GM23338 (cell line): ENCODE measurements around the gene ZNF536.

ENCODE experiments used
- CREB1 ChIP-seq: fragments of 250-450 bp; sonication (Bioruptor Pico); IDR thresholded peaks from 2 replicates; pipeline ENCODE4 v1.5.0; 2020; ENCODE audit warnings: low read depth, mild to moderate bottlenecking, moderate library complexity
- CTCF ChIP-seq, 2 experiments: fragments of 200-600 bp in 1 of 2; sonication (generic) in 1 of 2; conservative IDR thresholded peaks; 2 replicates each; pipeline versions ENCODE4 v1.5.1 to v1.6.1; 2016 to 2017; ENCODE audit warnings: antibody characterized with exemption in 2 of 2, low read depth in 2 of 2, mild to moderate bottlenecking in 2 of 2, moderate library complexity in 1 of 2
- EZH2 ChIP-seq: fragments of 200-600 bp; sonication (generic); IDR thresholded peaks from one replicate; pipeline ENCODE4 v1.8.0; 2017; ENCODE audit warnings: antibody characterized with exemption, mild to moderate bottlenecking, low read depth; ENCODE audit not compliant: unreplicated experiment
- EZH2phosphoT487 ChIP-seq: fragments of 200-600 bp; sonication (generic); IDR thresholded peaks from one replicate; pipeline ENCODE4 v1.8.1; 2018; ENCODE audit warnings: antibody characterized with exemption; ENCODE audit not compliant: unreplicated experiment
- JUNB ChIP-seq: IDR thresholded peaks from one replicate; pipeline ENCODE4 v1.6.1; 2016; ENCODE audit warnings: antibody characterized with exemption; ENCODE audit not compliant: unreplicated experiment
- POLR2AphosphoS5 ChIP-seq: IDR thresholded peaks from 2 replicates; pipeline ENCODE4 v1.6.1; 2016; ENCODE audit warnings: antibody characterized with exemption, low read depth

DNA sequence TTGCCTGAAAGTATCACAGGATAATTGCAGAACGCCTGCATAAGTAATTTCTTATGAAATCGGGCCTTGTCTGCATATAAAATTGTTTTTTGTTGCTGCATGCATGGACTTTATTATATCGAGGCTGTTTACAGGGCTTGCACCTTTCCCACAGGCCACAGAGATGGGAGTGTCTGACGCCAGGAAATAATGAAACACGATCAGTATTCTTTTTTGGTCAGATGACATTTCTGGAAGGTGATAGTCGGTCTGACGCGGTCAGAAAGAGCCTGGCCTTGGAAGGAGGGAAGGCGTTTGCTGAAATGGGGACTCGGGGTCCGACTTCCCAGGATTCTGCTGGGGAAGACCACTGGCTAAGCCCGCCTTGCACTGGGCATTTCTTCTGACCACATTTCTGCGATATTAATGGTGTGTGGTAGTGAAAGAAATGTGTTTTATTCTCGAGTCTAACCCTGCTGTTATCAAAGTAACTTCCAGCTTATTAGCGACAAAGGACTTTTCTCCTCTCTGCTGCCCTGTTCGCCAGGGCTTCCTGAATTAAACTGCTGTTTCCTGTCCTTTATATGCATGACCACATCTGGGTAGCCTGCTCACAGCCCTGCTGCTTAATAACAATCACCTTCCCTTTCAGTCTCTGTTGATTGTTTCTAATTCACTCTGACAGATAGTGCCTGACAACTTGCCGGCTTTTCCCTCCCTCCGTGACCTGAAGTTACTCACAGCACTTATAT is 11.6 kb upstream of the ZNF536 start:
- no peak for TF ChIP-seq CREB1 (CRISPR knock-in tag)
- no peak for TF ChIP-seq CTCF (conservative IDR thresholded peaks at IDR 0.05; ENCODE audit: low read depth in 2 of 2)
- TF ChIP-seq POLR2AphosphoS5 = no peak
- no peak for TF ChIP-seq JUNB
- TF ChIP-seq EZH2phosphoT487 = no peak
- no peak for TF ChIP-seq EZH2
